MCF 10A (cell line): ENCODE data around the gene PIGS. TPM values are rescaled to one million over a fixed set of nuclear protein-coding genes. Genes with fewer than 3 reads are reported as not detected.
"Not testable (repeated sequence)": the region's sequence is repeated elsewhere in the genome, so short reads cannot be mapped to it uniquely, and the experiment has no call there.

ENCODE experiments used
- BruUV-seq: library from RNA; stranded (reverse); fragments of 400-500 nt; replicated peaks from 2 replicates; lab custom pipeline; 2021; lab: Mats Ljungman, UMichigan
- CTCF ChIA-PET: fragments of 300-600 bp; sonication (Branson Sonifier 250); formaldehyde crosslinking; extraction: SDS; loops from one replicate; lab custom pipeline; 2021; ENCODE audit warnings: antibody characterized with exemption, inconsistent platforms; lab: Yijun Ruan, JAX
- POLR2A ChIA-PET: fragments of 300-600, 350-650 bp; sonication (Branson Sonifier 250); formaldehyde crosslinking; extraction: SDS; loops from one replicate; lab custom pipeline; 2020; ENCODE audit warnings: antibody characterized with exemption, inconsistent platforms; lab: Yijun Ruan, JAX
- DNase-seq: peaks from one replicate; pipeline ENCODE4 v3.0.0-alpha.2; 2018; ENCODE audit not compliant: unreplicated experiment
- H3K27ac Mint-ChIP-seq: one replicate; pipeline ENCODE4 v1.8.0; 2022; ENCODE audit warnings: mild to moderate bottlenecking, low read depth, mixed read lengths; ENCODE audit not compliant: unreplicated experiment
- H3K27me3 Mint-ChIP-seq: one replicate; pipeline ENCODE4 v1.8.0; 2022; ENCODE audit warnings: mixed read lengths; ENCODE audit not compliant: insufficient read depth, unreplicated experiment
- H3K36me3 Mint-ChIP-seq: one replicate; pipeline ENCODE4 v1.8.0; 2022; ENCODE audit warnings: mild to moderate bottlenecking, moderate library complexity, mixed read lengths; ENCODE audit not compliant: insufficient read depth, unreplicated experiment
- H3K4me1 Mint-ChIP-seq: one replicate; pipeline ENCODE4 v1.8.0; 2022; ENCODE audit warnings: mixed read lengths; ENCODE audit not compliant: insufficient read depth, unreplicated experiment
- H3K4me3 Mint-ChIP-seq: one replicate; pipeline ENCODE4 v1.8.0; 2022; ENCODE audit warnings: mild to moderate bottlenecking, moderate library complexity, mixed read lengths; ENCODE audit not compliant: unreplicated experiment
- H3K9me3 Mint-ChIP-seq: one replicate; pipeline ENCODE4 v1.8.0; 2022; ENCODE audit warnings: mixed read lengths; ENCODE audit not compliant: unreplicated experiment
- CTCF ChIP-seq: fragments of 200-600 bp; IDR thresholded peaks from one replicate; pipeline ENCODE4 v1.8.0; 2022; ENCODE audit warnings: antibody characterized with exemption, mild to moderate bottlenecking; ENCODE audit not compliant: unreplicated experiment
- intact Hi-C: fragments of 100-400 bp; cut with micrococcal nuclease; formaldehyde crosslinking; loops from 2 replicates; pipeline ENCODE4 v1.14.1; 2022
- total RNA-seq: library from RNA; stranded (reverse); gene quantifications from 2 replicates; pipeline ENCODE4 v1.2.3, GENCODE V29; 2022

PIGS gene
- total RNA-seq, 1 experiment from 2014 or later = 50.5 TPM

GRCh38 chr17:28576758-28577465, 5.6 kb upstream of the PIGS start, which contains the start of gene ALDOC:
Gene ALDOC (minus strand): TSS chr17:28576895. CDS start chr17:28575532, 1,363 bp downstream.
- intact Hi-C loops = no loop called here
- H3K4me1 Mint-ChIP-seq = peaks cover 17% of the 10 kb centered on the region
- ChIA-PET CTCF (interaction anchor here (0.6 to 0.9 kb wide), 3 partner anchors 16 to 344 kb away, joined by 3 to 4 read pairs (median 4); no protein-coding TSS in a partner anchor), POLR2A (interaction anchor here (0.6 to 4.1 kb wide), 12 partner anchors 9 to 241 kb away, joined by 3 to 32 read pairs (median 4); partner anchors contain the start of genes BLTP2, IFT20, SDF2 and SPAG5)
- H3K9me3 Mint-ChIP-seq = no peaks in the 10 kb centered on the region
- BruUV-seq = no TSS peak
- H3K36me3 Mint-ChIP-seq = peaks cover 19% of the 10 kb centered on the region
- H3K27ac Mint-ChIP-seq = peak within 1 kb of the TSS; percentile 54
- no peaks in the 10 kb centered on the region for H3K27me3 Mint-ChIP-seq
- DNase-seq = peak; percentile 94
- H3K4me3 Mint-ChIP-seq = peak within 1 kb of the TSS; percentile 64
- no peak for TF ChIP-seq CTCF

DNA sequence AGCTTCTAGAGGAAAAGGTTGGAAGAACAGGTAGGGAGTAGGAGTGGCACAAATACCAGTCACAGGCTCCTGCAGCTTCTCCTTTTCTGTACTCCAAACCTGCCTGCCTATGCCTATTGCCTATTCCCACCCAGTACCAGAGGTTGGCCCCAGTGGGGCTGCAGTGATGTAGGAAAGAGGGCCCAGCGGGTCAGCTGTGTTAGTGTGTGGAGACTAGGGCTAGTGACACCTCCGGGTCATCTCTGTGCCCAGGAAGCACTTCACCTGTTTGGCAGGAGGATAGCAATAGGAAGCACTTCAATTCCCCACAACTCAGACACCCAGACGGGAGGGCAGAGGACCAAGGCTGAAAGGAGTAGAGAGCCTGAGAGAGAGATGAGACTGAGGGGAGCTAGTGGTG, 4.7 kb upstream of the PIGS start:
- H3K27me3 Mint-ChIP-seq, CTCF ChIA-PET, H3K27ac Mint-ChIP-seq, BruUV-seq, H3K9me3 Mint-ChIP-seq, intact Hi-C loops, DNase-seq: not testable (repeated sequence)
- Mint-ChIP-seq H3K4me1 (peaks cover 17% of the 10 kb centered on the region), H3K4me3 (peak overlapping the region; percentile 64), H3K36me3 (peaks cover 19% of the 10 kb centered on the region)
- POLR2A ChIA-PET = interaction anchor here (0.8 to 4.1 kb wide), 5 partner anchors 22 to 240 kb away, joined by 3 to 32 read pairs (median 4); partner anchors contain the start of genes IFT20, SPAG5 and TNFAIP1

GRCh38 chr17:28575126-28575795, 3.9 kb upstream of the PIGS start:
- BruUV-seq = no TSS peak
- H3K4me3 Mint-ChIP-seq = no peak overlapping the region
- H3K36me3 Mint-ChIP-seq = peaks cover 19% of the 10 kb centered on the region
- H3K27ac Mint-ChIP-seq = no peak overlapping the region
- CTCF ChIA-PET = interaction anchor here (0.6 kb wide), 1 partner anchor 543 kb away, joined by 3 read pairs; no protein-coding TSS in a partner anchor
- no peak for DNase-seq
- no peaks in the 10 kb centered on the region for H3K27me3 Mint-ChIP-seq
- H3K4me1 Mint-ChIP-seq = peaks cover 21% of the 10 kb centered on the region
- peak; percentile 14 for TF ChIP-seq CTCF
- intact Hi-C loops = no loop called here
- H3K9me3 Mint-ChIP-seq = no peaks in the 10 kb centered on the region
- POLR2A ChIA-PET = interaction anchor here (1.8 to 4.1 kb wide), 2 partner anchors 23 to 240 kb away, joined by 5 to 32 read pairs; partner anchors contain the start of genes IFT20, SPAG5 and TNFAIP1

DNA sequence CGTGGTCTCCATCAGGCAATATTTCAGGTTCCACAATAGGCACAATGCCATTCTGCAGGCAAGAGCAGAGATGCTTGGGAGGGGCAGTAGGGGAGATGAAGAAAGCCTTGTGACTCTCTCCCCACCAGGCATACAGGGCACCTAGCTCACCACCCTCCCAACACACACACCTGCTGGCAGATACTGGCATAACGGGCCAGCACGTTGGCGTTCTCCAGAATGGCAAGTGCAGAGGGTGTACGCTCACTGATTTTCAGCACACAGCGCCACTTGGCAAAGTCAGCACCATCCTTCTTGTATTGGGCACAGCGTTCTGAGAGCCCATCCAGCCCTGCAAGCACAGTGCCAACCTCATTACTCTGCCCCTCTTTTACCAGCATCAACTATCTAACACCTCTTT, 3.2 kb upstream of the PIGS start:
- Mint-ChIP-seq H3K36me3 (peaks cover 13% of the 10 kb centered on the region), H3K9me3 (no peaks in the 10 kb centered on the region), H3K27ac (no peak overlapping the region), H3K27me3 (no peaks in the 10 kb centered on the region), H3K4me3 (no peak overlapping the region), H3K4me1 (peaks cover 28% of the 10 kb centered on the region)
- no peak for TF ChIP-seq CTCF
- BruUV-seq = no TSS peak
- ChIA-PET CTCF (interaction anchor here (0.5 kb wide), 1 partner anchor 173 kb away, joined by 3 read pairs; no protein-coding TSS in a partner anchor), POLR2A (no interaction called here)
- DNase-seq = no peak
- intact Hi-C loops = no loop called here
